K562 (cell line): ENCODE data around the gene CD46. TPM values are rescaled to one million over a fixed set of nuclear protein-coding genes. Genes with fewer than 3 reads are reported as not detected.

ENCODE experiments used
- CBX1 ChIP-seq: sonication (generic); IDR thresholded peaks from 2 replicates; pipeline ENCODE4 v1.6.1; 2016; ENCODE audit warnings: antibody characterized with exemption, low read depth, mild to moderate bottlenecking
- CEBPG ChIP-seq, 3 experiments: fragments of 200-800 bp in 1 of 3; sonication (Bioruptor generic) in 1 of 3; sonication (generic) in 1 of 3; formaldehyde crosslinking in 1 of 3; IDR thresholded peaks in 2 of 3; conservative IDR thresholded peaks in 1 of 3; 2 replicates each; pipeline versions ENCODE4 v1.6.1 to v1.8.0; 2016 to 2022; ENCODE audit warnings: missing compliant biosample characterization in 2 of 3, missing genetic modification characterization in 2 of 3, mild to moderate bottlenecking in 1 of 3, missing genetic modification reagents in 1 of 3
- FOXP1 ChIP-seq: sonication (generic); formaldehyde crosslinking; IDR thresholded peaks from 2 replicates; pipeline ENCODE4 v1.8.0; 2022; ENCODE audit warnings: mild to moderate bottlenecking, missing genetic modification reagents
- MTA2 ChIP-seq: fragments of 450-650 bp; IDR thresholded peaks from 2 replicates; pipeline ENCODE4 v1.6.1; 2016; ENCODE audit warnings: low read depth
- PRDM10 ChIP-seq: fragments of 450-650 bp; IDR thresholded peaks from 2 replicates; pipeline ENCODE4 v1.6.1; 2018; ENCODE audit not compliant: partially characterized antibody
- ZNF318 ChIP-seq, 2 experiments: fragments of 450-650 bp; IDR thresholded peaks; 2 replicates each; pipeline ENCODE4 v1.6.1; 2016; ENCODE audit warnings: mild to moderate bottlenecking in 2 of 2, borderline replicate concordance in 1 of 2, low read depth in 1 of 2, moderate library complexity in 1 of 2
- ZNF395 ChIP-seq: fragments of 200-800 bp; sonication (Bioruptor generic); IDR thresholded peaks from 2 replicates; pipeline ENCODE4 v1.6.1; 2017; ENCODE audit warnings: missing genetic modification characterization, missing compliant biosample characterization
- ZNF57 ChIP-seq: fragments of 450-650 bp; formaldehyde crosslinking; IDR thresholded peaks from 2 replicates; pipeline ENCODE4 v1.4.0; 2020; ENCODE audit warnings: mild to moderate bottlenecking, moderate library complexity
- ZNF707 ChIP-seq: fragments of 250-450 bp; sonication (Bioruptor Pico); conservative IDR thresholded peaks from 2 replicates; pipeline ENCODE4 v1.8.0; 2022; ENCODE audit warnings: inconsistent platforms, mild to moderate bottlenecking, moderate library complexity
- ZZZ3 ChIP-seq: fragments of 450-650 bp; IDR thresholded peaks from 2 replicates; pipeline ENCODE4 v1.6.1; 2016; ENCODE audit warnings: antibody characterized with exemption, mild to moderate bottlenecking, moderate library complexity
- polyA plus RNA-seq, 8 experiments: library from polyadenylated mRNA; depleted of rRNA in 4 of 8; stranded (reverse) in 5 of 8; unstranded in 3 of 8; fragments of >200 nt; fragmentation: Nextera tagmentation in 2 of 8; fragmentation: Illumina TruSeq in 1 of 8; extraction: Ambion mirVana in 2 of 8; extraction: Trizol in 1 of 8; gene quantifications; 2 replicates each; pipeline versions ENCODE4 v1.2.1 to v1.2.3, GENCODE V29; 2011 to 2014; ENCODE audit warnings: inconsistent platforms in 1 of 8, missing spikeins in 1 of 8
- total RNA-seq, 7 experiments: library from RNA; depleted of rRNA in 6 of 7; stranded (reverse); fragments of >200 nt in 6 of 7; fragmentation: Illumina TruSeq in 2 of 7; extraction: Trizol in 2 of 7; gene quantifications; 2 replicates each; pipeline versions ENCODE4 v1.2.1 to v1.2.3, GENCODE V29; 2011 to 2021; ENCODE audit warnings: low replicate concordance in 1 of 7

CD46 gene
- total and polyA plus RNA-seq, 9 of the 15 experiments (the other 6 are each of a cell fraction or from before 2014, with no cell fraction given): 87.9 to 374 (median 156) TPM

GRCh38 chr1:207823880-207824566 is 72.2 kb downstream of the CD46 start (continued):
- TF ChIP-seq CEBPG (CRISPR knock-in tag; IDR thresholded peaks at IDR 0.05) (peak; percentile 47; the same call in 1 of the 2 replicates), CEBPG (tag; conservative IDR thresholded peaks at IDR 0.05 in 1 of 2, IDR thresholded peaks at IDR 0.05 in 1 of 2) (peak in 1 of 2 experiments; percentile 46; a peak in 1 of 4 replicates), ZNF318 (IDR thresholded peaks at IDR 0.05; ENCODE audit: borderline replicate concordance in 1 of 2, low read depth in 1 of 2) (no peak), ZNF707 (no peak), FOXP1 (CRISPR knock-in tag) (0 out of 2 replicates have a peak, but pooled peaks have one; percentile 33), ZZZ3 (no peak), CBX1 (no peak), ZNF395 (CRISPR knock-in tag) (peak; percentile 32; the same call in 1 of the 2 replicates), PRDM10 (no peak), ZNF57 (CRISPR knock-in tag) (no peak), MTA2 (no peak)
